GM18502 (cell line): ENCODE data around the gene SEMA3F.

Experiments used
- ATAC-seq: cut with Tn5 transposase; IDR thresholded peaks from one replicate; pipeline ENCODE4 v1.9.1; 2021; ENCODE audit warnings: mild to moderate bottlenecking; ENCODE audit not compliant: unreplicated experiment, poor library complexity

The SEMA3F gene

DNA sequence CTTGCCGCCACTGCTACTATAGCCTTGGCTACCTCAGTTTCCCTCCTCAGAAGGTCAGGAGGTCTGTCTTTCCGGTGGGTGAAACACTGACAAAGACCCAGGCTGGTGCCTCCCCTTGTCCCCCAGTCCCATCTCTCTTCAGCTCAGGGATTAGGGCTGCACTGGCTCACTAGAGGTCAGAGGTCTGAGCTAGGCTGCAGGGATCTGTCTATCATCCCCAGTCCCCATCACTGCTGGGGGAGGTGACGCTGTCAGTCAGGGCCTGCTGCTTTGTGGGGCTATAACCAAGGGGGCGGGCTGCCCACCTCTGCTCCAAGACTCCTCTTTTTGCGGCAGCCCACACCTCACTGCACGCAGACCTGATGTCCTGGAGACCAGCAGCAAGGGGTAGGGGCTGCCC is 13.7 kb downstream of the SEMA3F start:
- ATAC-seq = no peak

DNA sequence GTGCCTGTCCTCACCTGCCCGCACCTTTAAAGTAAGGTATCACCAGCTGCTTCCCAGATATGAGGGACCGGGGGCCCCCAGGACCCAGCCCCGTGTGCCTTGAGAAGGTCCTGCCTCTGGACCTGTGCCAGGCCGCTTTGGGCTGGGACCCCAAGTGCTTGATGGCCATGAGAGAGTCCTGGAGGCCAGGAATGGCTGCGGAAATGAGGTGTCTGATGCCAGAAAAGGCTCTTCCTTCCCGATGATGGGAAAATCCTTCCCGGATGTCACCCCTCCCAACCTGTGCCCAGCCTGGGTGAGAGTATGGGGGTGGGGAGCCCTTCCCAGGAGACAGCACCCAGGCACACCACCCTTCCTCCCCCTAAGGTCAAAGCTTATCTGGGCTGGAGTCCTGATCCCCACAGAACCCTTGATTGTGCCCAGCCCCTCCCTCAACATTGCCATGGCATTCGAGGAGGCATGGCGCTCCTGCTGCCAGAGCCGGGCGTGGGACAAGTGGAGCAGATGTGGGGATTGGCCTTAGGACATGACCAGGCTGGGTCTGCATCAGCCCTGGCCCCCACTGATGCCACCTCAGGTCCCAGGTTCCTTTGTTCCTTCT is 14.2 kb downstream of the SEMA3F start:
- no peak for ATAC-seq

DNA sequence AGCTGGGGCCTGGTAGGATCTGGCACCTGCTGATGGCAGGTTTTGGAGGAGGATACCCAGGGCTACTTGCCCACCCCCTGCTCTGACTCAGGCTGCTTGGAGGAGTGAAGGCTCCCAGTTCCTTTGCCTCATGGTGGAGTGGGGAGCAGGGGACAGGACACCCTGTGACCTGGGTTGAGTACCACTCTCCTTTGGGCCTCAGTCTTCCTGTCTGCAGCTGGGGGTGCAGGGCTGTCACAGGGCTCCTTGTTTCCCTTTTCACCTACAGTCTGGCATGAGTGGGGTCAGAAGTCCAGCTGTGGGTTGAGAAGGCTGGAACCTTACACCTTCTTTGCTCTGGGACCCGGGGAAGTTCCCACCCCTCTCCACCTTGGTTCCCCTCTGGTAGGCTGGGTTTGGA is 14.7 kb downstream of the SEMA3F start:
- ATAC-seq = no peak

DNA sequence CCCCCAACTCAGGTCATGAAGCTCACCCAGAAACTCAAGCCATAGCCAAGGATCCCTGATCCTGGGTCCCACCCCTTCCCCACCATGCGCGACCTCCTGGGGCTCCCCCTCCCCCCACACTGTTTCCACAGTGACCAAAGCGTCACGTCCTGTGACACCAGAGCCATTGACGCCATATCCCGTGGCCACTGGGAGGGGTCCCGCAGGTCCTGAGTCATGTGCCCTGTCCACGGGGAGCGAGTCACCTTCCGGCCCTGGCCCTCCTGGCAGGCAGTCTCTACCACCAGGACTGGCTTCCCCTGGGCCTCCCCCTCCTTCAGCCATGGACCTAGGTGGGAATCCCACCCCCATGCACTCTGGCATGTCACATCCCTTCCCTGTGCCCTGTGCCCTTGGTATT is 15.6 kb downstream of the SEMA3F start:
- no peak for ATAC-seq

DNA sequence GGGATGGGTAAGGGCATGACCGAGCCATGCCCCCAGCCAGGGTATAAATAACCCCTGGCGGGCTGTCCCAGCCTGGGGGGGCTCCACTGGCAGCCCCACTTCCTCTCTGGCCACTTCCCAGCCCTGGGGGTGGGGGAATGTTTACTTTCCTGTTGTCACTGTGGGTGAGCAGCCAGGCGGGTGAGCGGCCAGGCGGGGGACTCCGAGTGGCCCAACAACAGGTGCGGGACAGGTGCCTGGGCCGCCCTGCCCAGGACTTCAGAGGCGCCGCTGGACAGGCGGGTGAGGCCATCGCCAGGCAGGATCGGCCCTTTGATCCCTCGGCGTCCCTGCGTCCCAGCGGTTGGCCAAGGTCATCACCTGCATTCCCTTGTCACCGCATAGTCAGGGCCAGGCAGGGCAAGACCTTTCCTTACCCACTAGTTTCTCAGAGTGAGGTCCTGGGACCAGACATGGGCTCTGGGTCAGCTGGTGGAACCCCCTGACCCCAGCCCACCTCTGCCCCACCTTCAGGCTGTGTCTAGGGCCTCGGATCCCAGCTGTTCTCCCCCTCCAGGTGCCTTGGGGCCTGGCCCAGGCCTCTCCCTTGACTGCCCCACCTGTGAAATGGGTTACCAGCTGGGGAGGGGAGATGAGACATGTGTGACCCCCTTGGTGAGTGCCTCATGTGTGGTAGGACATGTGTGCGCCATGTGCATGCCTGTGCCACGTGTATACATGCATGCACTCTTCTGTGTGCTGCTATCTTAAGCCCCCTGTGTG is 16.6 kb downstream of the SEMA3F start:
- no peak for ATAC-seq

DNA sequence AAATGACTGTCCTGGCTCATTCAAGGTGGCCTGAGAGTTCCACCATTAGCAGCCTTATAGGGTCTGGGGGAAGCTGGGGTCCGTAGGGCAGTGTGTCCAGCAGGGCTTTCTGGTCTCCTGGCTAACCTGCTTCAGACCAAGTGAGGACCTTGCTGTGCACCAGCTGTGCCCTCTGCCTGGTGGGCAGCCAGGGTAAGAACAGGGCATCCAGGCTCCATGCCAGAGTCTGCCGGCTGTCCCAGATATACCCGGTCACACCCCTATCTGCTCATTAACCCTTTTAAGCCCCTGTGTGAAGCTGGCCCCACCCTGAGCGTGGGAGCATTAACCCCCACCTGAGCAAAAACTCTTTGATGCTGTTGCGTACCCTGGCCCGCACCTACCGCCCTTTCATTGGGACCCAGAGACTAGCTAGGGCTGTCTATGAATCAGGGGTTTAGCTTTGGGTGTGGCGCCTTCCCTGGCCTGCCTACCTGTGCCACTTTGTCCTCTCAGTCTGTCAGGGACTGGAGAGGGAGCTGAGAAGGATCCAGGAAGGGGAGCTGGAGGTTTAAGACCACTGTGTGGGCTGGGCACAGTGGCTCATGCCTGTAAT is 17.6 kb downstream of the SEMA3F start:
- ATAC-seq = no peak

DNA sequence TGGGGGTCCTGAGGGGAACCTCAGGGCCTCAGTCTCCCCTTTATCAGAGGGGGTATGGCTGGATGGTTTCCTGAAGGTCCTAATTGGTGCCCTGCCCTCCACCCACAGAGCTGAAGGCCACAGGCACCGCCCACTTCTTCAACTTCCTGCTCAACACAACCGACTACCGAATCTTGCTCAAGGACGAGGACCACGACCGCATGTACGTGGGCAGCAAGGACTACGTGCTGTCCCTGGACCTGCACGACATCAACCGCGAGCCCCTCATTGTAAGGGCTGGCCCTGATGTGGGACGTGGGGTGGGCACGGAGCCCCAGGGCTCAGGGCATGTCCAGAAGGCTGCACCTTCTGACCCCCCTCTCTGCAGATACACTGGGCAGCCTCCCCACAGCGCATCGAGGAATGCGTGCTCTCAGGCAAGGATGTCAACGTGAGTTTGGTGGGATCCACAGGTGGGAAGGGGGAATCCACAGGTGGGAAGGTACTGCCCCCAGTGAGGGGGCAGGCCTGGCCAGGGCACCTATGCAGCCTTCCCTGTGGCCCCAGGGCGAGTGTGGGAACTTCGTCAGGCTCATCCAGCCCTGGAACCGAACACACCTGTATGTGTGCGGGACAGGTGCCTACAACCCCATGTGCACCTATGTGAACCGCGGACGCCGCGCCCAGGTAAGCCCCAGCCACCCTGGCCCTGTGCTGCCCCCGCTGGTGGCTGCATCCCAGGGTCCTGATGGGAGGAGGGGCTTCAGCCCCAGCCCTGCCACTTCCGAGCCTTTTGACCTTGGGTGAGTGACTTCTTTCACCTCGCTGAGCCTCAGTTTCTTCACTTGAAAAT is 18.8 kb downstream of the SEMA3F start:
- no peak for ATAC-seq

DNA sequence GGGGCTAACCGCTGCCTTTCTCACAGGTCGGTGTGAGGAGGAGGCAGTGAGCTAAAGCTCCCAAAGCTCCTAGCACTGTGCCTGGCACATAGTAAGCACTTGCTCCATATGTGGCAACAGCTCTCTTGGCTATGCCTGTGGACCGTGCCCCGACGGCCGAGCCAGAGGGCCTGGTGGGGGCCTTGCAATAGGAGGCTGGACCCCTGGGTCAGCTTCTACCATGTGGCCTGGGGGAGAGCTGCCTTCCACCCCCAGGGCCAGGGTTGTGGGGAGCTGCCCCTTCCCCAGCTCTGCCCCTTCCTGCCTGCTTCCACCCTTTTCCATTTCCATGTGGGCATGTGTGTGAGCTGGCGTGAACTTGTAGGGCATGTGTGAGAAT is 19.4 kb downstream of the SEMA3F start:
- no peak for ATAC-seq

DNA sequence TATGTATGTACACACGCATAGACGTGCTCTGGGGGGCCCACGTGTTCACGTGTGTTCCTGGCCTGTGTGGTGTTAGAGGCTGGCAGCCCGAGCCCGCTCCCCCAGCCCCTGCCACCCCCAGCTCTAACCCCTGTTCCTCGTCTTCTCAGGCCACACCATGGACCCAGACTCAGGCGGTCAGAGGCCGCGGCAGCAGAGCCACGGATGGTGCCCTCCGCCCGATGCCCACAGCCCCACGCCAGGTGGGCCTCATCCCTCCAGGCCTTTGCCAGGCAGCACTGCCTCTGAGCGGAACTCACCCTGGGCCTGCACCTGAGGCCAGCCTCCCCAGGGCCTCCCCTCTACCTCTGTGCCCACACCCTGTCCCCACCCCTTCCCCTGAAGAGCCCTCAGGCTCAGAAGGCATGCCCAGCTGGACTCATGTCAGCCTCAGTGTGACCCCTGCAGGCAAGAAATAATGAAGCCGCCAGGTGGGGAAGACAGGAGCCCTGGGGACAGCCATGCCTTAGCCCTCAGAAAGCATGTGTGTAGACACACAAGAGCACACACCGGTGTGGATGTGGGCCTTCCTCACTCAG is 19.9 kb downstream of the SEMA3F start:
- ATAC-seq = no peak

DNA sequence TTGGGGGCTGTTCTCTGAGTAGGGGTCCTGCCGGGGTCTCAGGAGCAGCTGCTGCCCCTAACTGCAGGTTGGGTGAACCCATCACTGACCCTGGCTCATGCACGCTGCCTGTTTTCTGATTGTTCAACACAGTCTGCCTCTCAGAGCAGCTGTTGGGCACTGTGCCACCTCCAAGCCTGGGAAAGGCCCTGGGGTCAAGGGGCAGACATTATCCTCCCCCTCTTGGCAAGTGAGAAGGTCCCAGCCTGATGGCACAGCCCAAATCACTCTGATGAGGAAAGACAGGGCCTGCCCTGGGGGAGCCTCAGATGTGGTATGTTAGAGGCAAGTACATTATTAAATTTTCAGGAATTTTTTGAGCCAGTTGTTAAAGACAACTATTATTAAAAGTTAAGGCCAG is 22.2 kb downstream of the SEMA3F start:
- ATAC-seq = no peak

DNA sequence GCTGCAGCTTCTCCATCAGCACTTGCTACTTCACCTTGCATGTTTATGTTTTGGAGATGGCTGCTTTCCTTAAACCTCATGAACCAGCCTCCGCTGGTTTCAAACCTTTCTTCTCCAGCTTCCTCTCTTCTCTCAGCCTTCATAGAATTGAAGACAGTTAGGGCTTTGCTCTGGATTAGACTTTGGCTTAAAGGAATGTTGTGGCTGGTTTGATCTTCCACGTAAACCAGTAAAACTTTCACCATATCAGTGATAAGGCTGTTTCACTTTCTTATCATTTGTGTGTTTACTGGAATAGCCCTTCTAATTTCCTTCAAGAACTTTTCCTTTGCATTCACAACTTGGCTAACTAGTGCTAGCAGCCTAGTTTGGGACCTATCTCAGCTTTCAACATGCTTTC is 24.6 kb downstream of the SEMA3F start:
- ATAC-seq = no peak

DNA sequence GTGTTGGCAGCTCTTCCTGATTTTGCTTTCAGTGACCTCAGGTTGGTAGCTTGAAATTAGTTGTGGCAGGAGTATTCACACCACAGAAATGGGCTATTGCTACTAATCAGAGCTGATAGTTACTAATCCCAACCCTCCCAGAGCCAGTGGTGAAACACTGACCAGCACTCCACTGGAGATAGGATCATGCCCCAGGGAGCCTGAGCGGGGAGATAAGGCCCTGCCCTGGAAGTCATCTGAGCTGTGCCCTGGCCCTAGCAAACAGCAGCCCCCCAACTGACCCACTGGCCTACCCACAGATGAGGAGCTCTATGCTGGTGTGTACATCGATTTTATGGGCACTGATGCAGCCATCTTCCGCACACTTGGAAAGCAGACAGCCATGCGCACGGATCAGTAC is 26.9 kb downstream of the SEMA3F start:
- no peak for ATAC-seq

DNA sequence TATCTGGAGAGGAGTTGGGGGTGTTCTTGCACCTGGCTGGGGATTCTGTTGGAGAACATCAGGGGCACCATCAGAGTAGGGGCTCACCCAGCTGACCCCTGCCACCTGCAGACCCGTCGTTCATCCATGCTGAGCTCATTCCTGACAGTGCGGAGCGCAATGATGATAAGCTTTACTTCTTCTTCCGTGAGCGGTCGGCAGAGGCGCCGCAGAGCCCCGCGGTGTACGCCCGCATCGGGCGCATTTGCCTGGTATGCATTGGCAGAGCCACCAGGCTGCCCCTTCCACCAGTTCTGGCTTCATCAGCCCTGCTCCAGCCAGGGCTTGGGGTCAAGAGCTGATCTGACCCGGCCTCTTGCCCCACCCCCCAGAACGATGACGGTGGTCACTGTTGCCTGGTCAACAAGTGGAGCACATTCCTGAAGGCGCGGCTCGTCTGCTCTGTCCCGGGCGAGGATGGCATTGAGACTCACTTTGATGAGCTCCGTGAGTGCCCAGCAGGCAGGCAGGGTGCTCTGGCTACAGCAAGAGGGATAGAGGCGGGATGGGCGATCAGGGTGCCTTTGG is 27.5 kb downstream of the SEMA3F start:
- no peak for ATAC-seq

DNA sequence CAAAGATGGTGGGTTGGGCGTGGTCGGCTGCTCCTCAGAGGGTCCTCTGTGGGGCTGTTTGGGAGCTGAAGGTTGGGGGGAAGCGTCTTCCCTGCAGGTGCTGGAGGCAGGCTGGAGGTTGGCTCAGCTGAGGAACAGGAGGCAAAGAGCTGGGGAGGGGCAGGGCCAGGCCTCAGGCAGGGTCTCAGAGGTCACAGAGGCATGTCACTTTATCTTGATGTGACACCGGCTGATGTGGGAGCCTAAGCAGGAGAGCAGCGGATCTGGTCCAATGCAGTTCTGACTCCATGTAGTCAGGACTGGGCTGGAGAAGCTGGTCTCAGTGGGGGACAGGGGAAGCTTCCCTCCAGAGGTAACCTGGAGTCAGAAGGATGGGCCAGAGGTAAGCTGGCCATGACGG is 28.6 kb downstream of the SEMA3F start:
- no peak for ATAC-seq

DNA sequence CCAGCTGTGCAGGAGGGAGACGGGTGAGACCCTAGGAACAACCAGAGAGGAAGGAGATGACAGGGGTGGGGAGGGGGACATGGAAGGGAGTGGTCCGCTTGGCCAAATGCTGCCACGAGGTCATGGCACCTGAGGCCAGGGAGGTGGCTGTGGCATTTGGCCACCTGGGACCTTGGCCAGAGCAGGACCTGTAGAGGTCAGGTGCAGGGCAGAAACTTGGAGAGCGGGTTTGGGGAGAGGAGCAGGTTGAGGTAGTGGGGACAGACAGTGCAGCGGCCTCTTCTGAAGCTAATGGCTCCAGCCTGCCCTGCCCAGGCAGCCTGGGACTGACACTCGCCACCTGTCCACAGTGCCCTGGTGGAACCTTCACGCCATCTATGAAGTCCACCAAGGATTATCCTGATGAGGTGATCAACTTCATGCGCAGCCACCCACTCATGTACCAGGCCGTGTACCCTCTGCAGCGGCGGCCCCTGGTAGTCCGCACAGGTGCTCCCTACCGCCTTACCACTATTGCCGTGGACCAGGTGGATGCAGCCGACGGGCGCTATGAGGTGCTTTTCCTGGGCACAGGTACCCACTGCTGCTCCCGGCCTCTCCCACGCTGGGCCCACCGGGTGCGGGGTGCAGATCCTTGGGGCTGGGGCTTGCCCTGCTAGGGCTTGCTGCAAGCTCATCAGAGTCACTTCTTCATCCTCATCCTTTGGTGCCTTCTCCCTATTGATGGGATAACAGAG is 29.3 kb downstream of the SEMA3F start:
- no peak for ATAC-seq

DNA sequence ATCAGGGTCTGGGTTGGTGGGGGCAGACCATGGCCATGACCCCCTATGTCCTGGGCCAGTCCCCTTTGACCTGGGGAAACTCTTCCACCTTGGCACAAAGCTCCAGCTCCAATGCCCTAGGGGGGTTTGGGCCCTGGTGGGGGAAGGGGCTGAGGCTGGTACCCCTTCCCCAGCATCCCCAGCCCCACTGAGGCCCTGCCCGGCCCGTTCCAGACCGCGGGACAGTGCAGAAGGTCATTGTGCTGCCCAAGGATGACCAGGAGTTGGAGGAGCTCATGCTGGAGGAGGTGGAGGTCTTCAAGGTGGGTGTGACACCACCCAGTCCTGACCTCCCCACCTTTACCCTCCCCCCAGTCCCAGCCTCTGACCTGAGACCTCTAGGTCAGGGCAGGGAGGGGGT is 30.1 kb downstream of the SEMA3F start:
- ATAC-seq = no peak

DNA sequence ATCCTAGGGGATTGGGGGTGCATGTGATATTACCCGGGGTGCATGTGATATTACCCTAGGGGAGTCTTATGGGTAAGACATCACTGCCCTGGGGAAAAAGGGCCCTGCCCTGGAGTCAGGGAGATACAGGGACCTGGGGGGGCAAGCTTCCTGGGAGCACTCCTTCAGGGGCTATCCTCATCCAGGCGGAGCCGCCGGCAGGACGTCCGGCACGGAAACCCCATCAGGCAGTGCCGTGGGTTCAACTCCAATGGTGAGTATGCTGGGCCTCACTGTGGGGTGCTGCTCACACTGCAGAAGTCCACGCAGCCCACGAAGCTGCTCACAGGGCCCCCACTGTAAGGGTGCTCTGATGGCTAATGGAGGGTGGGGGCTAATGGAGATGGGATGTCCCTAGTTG is 31.0 kb downstream of the SEMA3F start:
- no peak for ATAC-seq

DNA sequence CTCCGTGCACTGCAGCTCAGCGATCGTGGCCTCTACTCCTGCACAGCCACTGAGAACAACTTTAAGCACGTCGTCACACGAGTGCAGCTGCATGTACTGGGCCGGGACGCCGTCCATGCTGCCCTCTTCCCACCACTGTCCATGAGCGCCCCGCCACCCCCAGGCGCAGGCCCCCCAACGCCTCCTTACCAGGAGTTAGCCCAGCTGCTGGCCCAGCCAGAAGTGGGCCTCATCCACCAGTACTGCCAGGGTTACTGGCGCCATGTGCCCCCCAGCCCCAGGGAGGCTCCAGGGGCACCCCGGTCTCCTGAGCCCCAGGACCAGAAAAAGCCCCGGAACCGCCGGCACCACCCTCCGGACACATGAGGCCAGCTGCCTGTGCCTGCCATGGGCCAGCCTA is 32.6 kb downstream of the SEMA3F start:
- ATAC-seq = no peak

DNA sequence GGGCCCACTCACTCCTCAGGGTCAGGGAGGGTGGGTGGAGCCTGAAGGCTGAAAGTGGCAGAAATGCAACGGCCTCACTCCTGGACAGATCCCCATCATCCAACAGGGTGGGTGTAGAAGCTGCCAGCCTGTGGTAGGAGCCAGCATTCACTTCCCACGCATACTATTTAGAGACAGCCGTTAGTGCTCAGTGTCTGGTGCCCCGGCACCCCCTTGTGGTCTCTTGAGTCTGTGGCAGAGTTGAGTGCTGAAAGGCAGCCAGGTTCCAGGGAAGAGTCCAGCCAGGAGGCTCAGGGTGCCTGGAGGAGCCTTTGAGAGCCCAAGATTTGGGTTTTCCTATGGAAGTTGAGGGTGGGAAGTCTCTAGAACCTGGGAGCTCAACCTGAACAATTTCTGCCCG is 34.1 kb downstream of the SEMA3F start:
- ATAC-seq = no peak

DNA sequence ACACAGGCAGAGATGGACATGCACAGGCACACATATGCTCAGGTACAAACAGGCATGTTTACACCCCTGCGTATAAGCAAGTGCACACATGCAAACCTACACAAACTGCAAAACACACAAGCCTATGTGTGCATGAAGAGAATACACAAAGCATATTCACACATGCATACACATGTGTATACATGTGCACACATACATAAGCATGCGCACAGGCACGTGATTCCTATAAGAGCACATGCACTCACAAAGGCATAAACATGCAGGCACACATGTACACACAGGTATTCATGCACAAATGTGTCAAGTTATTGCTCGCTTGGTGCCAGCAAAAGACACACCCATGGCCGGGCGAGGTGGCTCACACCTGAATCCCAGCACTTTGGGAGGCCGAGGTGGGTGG is 34.9 kb downstream of the SEMA3F start:
- ATAC-seq = no peak
